ENCODE measurements around the gene TFDP2.
"Not testable (repeated sequence)": the region's sequence is repeated elsewhere in the genome, so short reads cannot be mapped to it uniquely, and the experiment has no call there.

GRCh38 chr3:141925677-141926076 lies 223.7 kb downstream of the TFDP2 start:
- TF ChIP-seq EZH2 (IDR thresholded peaks at IDR 0.05; ENCODE audit: low read depth); CTCF (conservative IDR thresholded peaks at IDR 0.05): not testable (repeated sequence)
